Skin of body (tissue), 2 donors: ENCODE results near the gene KRT4. TPM values are rescaled to one million over a fixed set of nuclear protein-coding genes. Genes with fewer than 3 reads are reported as not detected.
"Not testable (repeated sequence)": the region's sequence is repeated elsewhere in the genome, so short reads cannot be mapped to it uniquely, and the experiment has no call there.

Source experiments
- DNase-seq: peaks from one replicate; lab custom pipeline; 2025; lab: John Stamatoyannopoulos, UW
- total RNA-seq: library from RNA; depleted of rRNA; stranded (reverse); fragments of >200 nt; gene quantifications from one replicate; pipeline ENCODE4 v1.2.3, GENCODE V29; 2014

The KRT4 gene
- total RNA-seq, result 0.99 TPM

DNA sequence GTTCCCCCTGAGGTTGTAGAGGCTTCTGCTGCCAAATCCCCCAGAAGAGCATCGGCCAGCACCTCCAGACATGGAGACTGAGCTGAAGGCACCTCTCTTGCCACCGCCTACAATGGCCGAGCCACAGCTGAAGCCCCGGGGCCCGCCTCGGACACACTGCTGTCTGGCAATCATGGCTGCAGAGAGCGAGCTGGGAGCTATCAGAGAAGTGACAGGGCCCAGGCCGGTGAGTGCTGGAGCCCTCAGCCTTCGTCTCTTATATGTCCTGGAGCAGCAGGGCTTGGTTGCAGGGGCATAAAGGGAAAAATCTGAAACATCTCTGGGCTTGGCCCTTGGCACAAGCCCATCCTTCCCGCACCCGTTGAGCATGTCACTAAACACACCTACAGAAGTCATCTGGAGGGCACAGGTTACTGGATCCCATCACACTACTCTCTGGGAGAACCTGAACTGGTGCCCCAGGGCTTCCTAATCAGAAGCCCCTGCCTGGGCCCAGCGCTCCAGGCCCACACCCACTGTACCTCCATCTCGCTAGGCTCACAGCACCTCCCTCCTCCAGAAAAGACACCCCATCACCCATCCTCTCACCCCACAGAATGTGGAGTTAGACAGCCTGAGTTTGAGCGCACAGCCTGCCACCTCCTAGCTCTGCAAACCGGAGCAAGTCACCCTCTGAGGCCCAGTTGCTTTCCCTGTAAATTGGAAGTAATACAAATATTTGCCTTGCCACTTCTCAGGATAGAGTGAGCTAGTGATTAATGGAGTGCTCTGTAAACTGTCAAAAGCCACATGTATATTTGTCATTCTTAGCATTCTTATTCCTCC, at the start of gene KRT4:
TSS of gene KRT4 (minus strand) at position 232 of the 825 bp plus-strand sequence. CDS start at position 174, 58 bp downstream.
- no peak for DNase-seq

DNA sequence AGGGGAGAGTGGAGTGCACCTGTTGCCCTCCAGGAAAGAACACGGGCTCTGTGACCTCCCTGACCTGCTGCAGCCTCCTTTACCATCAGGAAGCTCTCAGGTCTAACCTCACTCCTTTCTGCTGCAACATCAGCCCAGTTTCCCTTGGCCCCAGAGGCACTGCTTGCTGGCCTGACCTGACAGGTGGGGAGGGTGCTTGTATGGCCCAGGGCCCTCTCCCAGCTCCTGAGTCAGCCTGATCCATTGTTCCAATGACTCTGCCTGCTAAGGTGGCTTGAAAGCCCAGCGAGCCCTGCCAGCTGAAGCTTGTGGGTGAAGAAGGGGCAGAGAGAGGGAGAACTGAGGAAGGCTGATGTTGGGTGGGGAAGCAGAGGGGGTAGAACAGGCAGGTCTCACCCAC, 48.1 kb upstream of the KRT4 start:
- DNase-seq, result no peak

DNA sequence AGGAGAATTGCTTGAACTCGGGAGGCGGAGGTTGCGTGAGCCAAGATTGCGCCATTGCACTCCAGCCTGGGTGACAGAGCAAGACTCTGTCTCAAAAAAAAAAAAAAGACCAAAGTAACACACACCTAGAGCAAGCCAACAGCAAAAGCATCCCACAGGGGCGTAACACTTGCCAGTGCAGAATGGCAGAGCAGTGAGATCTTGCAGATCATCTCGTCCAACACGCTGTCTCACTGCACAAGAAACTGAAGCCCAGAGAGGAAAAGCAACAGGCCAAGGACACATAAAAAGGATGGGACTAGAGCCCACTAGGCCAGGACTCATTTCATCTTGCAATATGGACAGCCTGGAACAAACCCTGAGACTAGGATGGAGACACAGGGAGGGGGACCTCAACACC, 47.6 kb upstream of the KRT4 start:
- no peak for DNase-seq

DNA sequence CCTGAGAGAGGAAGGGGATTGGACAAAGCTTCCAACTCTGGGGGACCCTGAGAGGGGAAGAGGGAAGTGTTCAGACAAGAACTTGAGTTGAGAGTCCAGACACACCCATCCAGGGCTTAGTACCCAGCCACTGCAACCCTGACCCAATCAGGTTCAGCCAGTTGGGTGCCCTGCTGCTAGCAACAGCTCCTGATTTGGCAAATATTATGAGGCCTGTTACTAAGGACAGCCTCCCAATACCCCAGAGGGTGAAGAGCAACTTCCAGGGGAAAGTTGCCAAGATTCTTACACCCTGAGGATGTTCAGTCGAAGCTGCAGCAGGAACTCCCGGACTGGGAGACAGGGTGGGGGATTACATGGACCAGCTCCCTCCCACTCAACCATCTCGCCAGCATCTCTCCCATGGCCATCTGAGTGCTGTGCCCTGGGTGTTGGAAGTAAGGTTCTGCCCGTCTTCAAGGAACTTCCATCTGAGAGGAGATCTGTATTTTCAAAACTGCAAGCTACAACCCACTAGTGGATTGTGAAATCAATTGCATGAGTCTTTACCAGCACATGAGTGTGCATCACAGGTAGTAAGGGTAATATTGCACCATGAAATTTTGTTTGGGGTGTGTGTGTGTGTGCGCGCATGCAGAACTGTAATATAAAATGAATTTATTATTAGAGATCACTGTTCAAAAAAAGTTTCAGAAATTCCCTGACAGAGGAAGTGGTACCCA, 46.3 kb upstream of the KRT4 start:
- DNase-seq, result peak; percentile 35

DNA sequence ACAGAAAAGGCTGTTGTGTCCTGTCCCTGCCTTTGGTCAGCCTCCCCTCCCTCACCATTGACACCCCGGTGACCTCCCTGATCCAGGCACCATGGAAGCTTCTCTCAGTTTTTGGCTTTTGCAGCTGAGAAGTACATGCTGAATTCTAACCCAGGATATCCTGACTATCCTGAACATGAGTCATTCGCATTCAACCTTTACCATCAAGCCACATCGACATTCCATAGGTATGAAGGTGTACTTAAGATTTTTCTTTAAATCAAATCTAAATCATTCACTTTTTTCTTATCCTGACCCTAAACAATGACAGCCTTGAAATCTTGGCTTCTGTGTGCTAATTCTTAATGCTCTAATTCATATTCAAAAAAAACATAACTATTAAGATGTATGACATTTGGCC, 43.6 kb upstream of the KRT4 start:
- no peak for DNase-seq

DNA sequence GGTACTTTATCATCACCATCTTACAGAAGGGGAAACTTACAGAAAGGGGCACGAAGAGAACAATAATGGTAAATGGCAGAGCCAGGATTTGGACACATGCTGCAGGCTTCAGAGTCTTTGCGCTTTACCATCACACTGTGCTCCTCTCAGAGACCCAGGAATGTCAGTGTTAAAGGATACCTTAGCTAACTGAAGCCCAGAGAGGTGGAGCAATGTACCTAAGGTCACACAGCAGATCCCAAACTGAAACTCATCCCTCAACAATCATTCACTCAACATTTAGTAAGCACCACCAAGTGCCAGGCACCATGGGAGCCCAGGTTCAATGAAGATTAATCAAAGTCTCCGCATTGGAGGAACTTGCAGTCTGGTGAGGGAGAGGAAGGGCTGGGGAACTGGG, 42.9 kb upstream of the KRT4 start:
- no peak for DNase-seq

DNA sequence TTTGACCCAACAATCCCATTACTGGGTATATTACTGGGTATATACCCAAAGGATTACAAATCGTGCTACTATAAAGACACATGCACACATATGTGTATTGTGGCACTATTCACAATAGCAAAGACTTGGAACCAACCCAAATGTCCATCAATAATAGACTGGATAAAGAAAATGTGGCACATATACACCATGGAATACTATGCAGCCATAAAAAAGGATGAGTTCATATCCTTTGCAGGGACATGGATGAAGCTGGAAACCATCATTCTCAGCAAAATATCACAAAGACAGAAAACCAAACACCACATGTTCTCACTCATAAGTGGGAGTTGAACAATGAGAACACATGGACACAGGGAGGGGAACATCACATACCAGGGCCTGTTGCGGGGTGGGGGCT, 42.2 kb upstream of the KRT4 start:
- DNase-seq, result not testable (repeated sequence)

DNA sequence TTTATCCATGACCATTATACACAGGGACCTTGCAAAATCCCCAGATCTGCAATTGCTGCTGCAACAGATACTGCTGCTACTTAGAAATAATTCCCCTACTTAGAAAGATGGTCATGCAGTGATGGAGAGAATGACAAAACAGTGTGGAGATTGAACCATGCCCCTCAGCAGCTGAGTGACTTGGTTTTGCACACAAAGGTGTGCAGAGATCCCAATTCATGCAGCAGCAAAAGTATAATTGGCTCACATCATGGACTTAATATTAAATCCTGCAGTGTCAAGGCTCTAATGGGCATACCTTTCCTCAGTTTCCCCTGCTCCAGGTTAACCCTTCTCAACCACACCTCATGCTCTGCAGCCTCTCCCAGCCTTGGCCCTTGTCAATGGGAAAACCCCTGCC, 37.9 kb upstream of the KRT4 start:
- no peak for DNase-seq

DNA sequence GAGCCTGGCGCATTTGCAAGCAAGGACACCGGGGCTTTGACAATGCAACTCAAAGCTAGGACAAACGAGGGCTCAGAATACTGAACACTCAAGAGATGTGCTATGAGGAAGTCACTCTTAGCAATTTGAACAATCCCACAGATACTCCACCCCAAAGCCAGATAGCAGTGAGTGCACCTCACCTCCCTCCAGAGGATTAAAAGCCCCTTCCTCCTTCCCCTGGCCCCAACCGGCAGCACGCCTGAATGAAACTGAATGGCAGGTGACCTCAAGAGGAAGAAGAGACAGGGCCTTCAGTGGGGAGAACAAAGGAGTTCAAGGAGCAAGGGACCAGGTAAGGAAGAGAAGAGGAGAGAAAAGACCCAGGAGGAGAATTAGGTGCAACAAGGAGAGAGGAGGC, 36.8 kb upstream of the KRT4 start:
- DNase-seq, result no peak

DNA sequence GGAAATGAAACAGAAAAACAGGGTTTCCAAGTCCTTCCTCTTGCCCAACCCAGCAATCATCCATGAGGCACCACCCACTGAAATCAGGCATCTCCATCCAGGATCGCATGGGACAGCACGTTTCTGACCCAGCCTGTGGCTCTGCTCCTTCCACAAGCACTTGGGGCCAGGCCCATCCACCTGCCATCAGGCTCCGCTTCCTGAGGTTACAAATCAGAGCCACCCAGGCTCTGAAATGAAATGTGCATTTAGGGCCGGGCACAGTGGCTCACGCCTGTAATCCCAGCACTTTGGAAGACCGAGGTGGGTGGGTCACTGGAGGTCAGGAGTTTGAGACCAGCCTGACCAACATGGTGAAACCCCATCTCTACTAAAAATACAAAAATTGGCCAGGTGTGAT, 35.6 kb upstream of the KRT4 start:
- no peak for DNase-seq

DNA sequence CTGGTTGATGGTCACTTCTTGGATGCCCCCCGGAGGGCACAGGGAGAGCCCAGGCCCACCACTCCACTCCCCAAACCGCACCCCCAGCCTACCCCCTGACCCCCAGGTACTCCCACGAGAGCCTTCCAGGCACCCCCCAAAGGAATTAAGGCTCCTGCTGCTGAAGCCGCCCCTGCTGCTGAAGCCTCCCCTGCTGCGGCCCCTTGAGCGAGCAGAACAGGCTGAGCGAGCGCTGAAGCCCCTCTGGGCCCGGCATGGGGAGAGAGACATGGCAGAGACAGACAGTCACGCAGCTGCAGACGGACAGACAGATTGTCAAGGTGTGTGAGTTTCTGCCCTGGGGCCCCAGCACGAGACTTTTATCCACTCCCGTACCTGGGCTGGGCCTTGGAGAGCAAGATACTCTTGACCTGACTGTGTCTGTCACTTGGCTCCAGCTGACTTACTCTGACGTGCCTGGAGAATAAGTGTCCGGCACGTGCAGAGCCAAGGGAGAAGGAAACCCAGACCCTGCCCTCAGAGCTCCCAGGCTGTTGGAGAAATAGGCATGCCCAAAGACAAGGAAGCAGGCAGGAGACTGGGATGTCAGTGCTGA, 34.8 kb upstream of the KRT4 start, which contains the start of gene KRT78:
TSS of gene KRT78 (minus strand) at position 334 of the 595 bp plus-strand sequence. CDS start at position 270, 64 bp downstream.
- DNase-seq, result no peak

DNA sequence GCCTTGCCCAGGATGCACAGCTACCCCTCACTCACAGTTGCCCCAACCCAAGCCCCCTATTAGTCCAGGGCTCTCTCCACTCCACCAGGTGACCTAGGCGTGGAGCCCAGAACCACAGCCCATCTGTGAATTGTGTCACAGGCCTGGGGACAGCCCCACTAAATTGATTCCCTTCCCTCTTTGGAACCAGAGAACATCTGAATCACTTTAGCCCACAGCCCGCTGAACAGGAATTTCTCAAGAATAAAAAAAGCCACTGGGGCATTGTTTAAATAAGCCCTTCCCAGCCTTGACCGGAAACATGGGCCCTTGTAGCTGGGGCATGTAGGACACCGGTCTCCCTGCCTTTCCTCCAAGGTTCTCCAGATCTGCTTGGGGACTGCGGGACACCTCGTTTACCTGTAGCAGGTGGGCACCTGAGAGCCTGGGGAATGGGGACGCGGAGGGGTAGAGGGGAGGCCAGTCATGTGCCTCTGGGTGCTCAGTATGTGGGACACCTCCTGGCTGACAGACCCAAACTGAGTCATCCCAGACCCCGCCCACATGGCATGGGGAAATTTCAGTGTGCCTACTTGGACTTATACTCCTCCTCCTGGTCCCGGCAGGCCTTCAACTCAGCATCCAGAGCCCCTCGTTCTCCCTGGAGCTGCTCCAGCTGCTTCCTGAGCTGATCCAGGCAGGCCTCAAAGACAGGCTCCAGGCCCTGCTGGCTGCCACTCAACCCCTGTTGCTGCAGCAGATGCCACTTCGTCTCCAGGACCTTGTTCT, 33.6 kb upstream of the KRT4 start:
- no peak for DNase-seq

DNA sequence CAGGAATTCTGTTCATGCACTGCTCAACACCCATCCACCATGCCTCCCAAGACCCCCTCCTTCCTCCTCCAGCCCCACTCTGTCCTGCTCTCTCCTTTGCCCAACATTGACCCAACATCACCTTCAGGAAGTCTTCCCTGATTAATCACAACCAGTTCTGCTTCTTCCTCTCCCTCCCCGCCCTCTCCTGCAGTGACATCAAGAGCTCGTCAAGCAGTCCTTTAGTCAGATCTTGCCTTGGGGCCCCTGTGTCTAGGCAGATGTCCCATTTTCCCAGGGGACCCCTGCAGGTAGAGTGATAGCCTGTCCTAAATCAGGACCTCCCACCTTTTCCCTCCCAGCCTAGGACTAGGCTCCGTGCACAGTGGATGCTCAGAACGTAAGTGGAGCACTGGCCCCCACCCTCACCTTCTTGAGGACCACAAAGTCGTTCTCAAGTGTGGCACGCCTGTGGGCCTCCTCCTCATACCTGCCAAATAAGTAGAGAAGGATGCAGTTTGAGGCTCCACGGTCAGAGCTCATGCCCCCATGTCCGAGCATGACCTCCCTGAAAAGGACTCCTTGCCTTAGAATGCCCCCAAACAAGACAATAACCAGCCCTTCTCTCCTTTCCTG, 32.5 kb upstream of the KRT4 start:
- no peak for DNase-seq

DNA sequence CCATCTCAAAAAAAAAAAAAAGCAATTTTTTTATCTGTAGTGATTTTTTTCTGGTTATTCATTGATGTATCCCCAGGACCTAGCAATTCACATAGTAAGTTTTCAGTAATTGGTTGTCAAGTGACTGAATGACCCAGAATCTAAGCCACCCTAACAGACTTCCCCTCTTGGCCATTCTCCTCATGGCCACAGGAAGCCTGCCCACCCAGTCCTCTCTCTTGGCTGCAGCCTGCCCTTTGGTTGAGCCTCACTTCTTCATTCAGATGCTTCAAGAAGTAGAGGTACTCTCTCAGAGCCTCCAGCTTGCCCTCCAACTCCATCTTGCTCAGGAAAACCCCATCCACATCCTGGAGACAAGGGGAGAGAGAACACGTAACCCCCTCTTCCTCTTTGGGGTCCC, 32.0 kb upstream of the KRT4 start:
- DNase-seq, result no peak

DNA sequence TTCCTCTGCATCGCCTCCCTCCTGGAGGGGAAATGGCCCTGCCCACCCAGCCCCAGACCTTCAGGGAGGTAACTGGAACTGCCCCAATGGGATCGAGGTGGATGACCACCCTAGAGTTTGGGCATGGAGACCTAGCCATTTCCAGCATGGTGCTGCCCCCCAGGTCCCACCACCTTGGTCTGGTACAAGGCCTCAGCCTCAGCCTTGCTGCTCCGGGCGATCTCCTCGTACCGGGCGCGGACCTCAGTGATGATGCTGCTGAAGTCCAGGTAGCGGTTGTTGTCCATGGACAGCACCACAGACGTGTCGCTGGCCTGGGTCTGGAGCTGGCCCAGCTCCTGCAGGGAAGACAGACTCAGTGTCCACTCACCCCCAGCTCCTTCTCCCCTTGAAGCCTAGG, 30.5 kb upstream of the KRT4 start:
- no peak for DNase-seq

DNA sequence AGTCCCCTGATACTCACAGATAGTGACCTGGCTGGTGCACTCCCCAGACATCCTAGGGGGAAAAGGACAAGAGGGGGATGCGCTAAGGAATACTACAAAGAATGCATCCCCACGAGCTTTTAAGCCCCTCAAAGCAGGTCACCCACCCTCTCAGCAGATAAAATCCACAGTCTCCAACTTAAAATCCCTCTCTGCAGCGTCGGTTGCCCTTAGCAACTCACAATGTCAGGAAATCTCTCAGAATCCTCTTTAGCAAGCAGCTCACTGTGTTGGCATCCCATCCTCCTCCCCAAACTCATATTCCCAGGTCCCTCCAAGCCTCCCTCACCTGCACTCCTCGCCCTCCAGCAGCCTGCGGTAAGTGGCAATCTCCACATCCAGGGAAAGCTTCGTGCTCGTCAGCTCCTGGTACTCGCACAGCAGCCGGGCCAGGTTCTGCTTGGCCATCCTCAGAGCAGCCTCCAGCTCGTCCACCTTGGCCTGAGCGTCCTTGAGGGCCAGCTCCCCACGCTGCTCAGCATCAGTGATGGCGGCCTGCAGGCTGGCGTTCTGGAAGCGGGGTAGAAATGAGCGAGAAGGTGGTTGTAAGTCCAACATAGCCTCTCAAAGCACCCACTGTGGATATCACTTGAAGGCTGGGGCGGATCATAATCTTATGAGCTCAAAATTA, 25.7 kb upstream of the KRT4 start:
- no peak for DNase-seq

DNA sequence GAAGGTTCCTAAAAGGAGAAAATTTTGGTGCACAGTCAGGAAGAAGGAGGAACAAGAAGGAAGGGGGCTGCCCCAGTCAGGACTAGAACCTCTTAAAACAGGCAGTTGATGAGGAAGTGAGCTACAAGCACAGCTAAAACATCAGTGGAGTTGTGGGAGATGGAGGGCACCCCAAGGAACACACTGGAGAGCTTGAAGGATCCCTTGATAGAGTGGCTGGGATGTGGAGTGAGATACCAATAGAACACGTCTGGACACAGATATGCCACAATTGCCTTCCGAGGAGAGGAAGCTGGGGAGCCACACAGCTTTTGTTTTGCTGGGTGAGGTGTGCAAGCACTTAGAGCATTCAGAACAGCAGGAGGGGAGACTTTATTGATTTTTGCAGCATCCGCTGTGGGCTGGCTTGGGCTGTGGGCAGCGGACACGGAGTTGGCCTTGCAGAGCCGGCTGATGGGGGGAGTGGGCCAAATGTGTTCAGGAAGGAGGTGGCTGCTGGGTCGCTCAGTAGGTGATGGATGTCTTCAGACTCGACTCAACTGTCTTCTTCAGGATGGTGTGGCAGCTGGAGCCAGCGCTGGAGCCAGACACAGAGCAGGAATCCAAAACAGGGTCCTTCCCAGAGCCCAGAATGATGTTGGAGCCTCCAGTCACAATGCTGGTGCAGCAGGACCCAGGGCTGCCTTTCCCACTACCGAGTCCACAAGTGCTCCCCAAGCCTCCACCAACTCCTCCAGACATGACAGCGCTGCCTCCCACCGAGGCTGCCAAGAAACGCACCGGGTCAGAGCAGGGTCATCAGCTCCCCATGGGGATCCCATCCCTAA, 24.9 kb upstream of the KRT4 start:
- no peak for DNase-seq

DNA sequence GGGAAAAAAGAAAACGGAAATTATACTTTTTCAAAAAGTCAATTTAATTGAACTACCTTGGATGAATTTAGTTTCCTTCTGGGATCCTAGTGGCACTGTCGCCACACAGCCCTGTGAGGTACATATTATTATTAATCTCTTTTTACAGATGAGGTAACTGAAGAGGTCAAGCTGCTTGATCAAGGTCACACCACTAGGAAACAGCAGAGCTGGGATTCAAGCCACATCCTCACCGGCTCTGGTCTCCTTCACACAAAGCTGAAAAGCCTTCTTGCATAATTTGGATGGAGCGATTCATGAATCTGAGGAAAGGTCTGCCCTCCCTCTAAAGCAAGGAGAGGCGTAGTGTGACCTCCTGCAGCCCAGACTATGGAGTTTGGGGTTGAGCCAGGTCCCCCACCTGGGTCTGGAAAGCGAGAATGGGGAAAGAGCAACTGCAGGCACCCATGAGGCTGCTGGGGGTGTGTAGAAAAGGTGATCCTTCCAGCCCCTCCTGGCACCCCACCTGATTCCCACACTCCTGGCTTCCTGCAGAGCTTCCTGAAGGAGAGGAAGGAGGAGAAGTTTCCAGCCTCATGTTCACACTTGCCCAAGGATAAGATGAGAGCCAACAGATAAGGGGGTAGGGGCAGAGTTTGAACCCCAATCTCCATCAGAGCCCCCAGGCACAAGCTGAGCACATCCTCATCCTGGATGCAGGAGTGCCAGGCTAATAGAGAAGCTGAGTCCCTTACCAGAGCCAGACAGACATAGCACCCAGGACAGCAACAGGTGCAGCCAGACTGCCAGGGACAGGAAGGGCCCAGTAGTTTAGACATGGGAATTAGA, 24.1 kb upstream of the KRT4 start:
- no peak for DNase-seq

DNA sequence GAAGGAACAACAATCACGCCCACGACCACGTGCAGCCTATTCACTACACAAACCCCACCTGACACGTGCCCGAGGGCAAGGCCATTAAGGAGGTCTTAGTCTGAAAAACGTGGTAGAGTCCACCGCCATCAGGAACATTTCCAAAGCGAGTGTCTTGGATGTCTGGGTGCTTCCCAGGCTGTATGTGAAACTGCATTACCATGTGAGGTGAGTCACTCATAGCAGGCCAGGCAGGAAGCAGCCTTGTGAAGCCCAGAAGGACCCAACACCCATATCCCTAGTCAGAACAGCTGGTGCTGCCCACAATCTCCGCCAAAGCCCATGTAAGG, 23.5 kb upstream of the KRT4 start:
- no peak for DNase-seq
